Colon (tissue), 2 donors: ENCODE data around the gene LPO.

ENCODE experiments used
- FAIRE-seq: peaks from 2 replicates; lab custom pipeline; 2012; peaks lifted over from hg19 to GRCh38; lab: Jason Lieb, UNC
- donor health status: control.
- donor health status: control.

Gene LPO

DNA sequence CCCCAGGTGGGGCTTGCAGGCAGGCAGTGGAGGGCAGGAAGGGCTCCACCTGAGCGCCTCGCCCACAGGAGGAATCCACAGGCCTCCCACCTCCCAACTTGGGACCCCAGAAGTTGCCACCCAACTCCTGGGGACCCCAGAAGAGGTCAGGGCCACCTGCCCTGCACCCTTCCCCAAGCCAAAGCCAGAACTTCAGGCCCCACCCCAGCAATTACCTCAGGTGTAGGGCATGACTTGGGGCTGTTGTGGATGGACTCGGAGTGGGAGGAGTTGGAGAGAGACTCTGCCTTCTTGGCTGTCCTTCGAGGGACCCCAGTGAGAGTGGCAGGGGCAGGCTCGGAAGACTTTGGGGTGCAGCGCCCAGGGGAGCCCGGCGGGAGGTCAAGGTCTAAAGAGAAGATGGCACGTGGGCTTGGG is 79.7 kb downstream of the LPO start:
- FAIRE-seq = no peak
